Measurements from ENCODE around the gene GRM8. TPM values are rescaled to one million over a fixed set of nuclear protein-coding genes. Genes with fewer than 3 reads are reported as not detected.

GRM8 gene
- total and polyA plus RNA-seq, 9 of the 15 experiments (the other 6 are each of a cell fraction or from before 2014, with no cell fraction given): 0.13 TPM; not detected in 7

DNA sequence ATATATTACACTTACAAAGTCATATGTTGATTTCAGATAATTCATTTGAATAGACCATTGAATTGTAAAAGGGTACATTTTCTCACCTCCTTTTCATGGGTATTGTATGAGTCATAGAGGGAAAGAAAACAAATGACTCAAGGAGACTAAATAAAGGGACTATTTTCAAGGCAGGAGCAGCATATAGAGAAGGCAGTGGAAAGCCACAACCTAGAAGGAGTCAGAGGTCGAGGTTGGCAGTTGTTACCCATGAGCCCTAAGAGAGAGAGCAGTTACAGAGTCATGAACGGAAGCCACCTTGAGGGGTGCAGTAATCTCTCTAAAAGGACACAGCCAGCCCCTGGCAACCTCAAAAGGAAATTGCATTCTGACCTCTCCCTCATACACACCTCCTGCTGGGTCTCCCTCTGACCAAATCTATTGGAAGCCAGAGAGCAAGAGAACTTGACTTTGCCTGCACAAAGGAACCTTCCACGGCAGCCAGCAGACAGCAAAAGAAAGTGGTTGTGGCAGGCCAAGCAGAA is 137.9 kb downstream of the GRM8 start (continued):
- TF ChIP-seq ZKSCAN3 (CRISPR knock-in tag; IDR thresholded peaks at IDR 0.05) (no peak), POU5F1 (IDR thresholded peaks at IDR 0.05; ENCODE audit: borderline replicate concordance, low read depth, low read length, partially characterized antibody) (no peak), CXXC5 (CRISPR knock-in tag; IDR thresholded peaks at IDR 0.05) (no peak), ZNF23 (CRISPR knock-in tag; IDR thresholded peaks at IDR 0.05) (no peak), KLF6 (CRISPR knock-in tag; IDR thresholded peaks at IDR 0.05; ENCODE audit: borderline replicate concordance) (no peak), SRSF3 (IDR thresholded peaks at IDR 0.05; ENCODE audit: insufficient read depth, low read length) (no peak), MCM7 (IDR thresholded peaks at IDR 0.05) (no peak), EP400 (IDR thresholded peaks at IDR 0.05) (no peak)
- TF ChIP-seq, protein P1, sequence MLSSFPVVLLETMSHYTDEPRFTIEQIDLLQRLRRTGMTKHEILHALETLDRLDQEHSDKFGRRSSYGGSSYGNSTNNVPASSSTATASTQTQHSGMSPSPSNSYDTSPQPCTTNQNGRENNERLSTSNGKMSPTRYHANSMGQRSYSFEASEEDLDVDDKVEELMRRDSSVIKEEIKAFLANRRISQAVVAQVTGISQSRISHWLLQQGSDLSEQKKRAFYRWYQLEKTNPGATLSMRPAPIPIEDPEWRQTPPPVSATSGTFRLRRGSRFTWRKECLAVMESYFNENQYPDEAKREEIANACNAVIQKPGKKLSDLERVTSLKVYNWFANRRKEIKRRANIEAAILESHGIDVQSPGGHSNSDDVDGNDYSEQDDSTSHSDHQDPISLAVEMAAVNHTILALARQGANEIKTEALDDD (IDR thresholded peaks at IDR 0.05): no peak

DNA sequence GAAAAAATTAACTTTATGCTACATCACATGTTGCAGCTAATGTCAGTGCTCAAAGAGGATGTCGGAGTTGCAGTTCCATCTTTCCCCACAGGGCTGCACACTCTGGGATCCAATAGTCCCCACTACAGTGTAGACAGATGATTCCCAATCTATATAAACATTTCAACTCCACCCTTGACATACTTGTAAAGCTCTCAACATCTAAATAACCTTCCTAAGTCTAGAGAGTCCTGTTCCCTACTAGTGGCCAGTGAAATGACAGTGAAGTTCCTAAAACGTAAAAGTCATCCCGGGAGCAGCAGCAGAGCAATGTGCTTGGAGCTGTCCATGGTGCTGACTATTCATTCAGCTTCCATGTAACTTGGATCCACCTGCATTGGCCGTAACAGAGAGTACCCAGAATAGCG is 145.1 kb downstream of the GRM8 start:
- DNase-seq (ENCODE audit: extremely low read depth in 1 of 4, low spot score in 3 of 4) (peak; percentile 59 to 81 (median 66)), ATAC-seq (peak; percentile 93), FAIRE-seq (peak; percentile 76)
- no TSS peak for BruUV-seq (replicated peaks)
- no peak overlapping the region for H3K4me2 ChIP-seq (ENCODE audit: insufficient read depth, low read length)
- ChIA-PET CTCF (ENCODE audit: low intra/inter-chr PET ratio) (no interaction called here), POLR2A (no interaction called here)
- H3K79me2 ChIP-seq (ENCODE audit: control insufficient read depth, insufficient read depth, low read length): no peaks in the 10 kb centered on the region
- H3K9me1 ChIP-seq (ENCODE audit: control insufficient read depth, insufficient read depth, low read length): no peaks in the 10 kb centered on the region
- H3K4me1 ChIP-seq (replicated peaks in 1 of 2; ENCODE audit: control insufficient read depth in 2 of 2, insufficient read depth in 2 of 2, low read length in 2 of 2): no peaks in the 10 kb centered on the region
- no peak overlapping the region for H2AFZ ChIP-seq (ENCODE audit: low read depth, low read length)
- intact Hi-C loops (cut with micrococcal nuclease) (loop anchor here (1.0 kb wide), 2 partner anchors 147 to 407 kb away; no protein-coding TSS in a partner anchor), in situ Hi-C loops (cut with MboI) (no loop called here)
- WGBS (ENCODE audit: insufficient coverage, low coverage, missing lambda C conversion rate): 2% methylated on average over 5 of the region's 5 CpGs
- no peak overlapping the region for H3K4me3 ChIP-seq
- H3K27me3 ChIP-seq (ENCODE audit: control insufficient read depth in 2 of 2, insufficient read depth in 2 of 2, low read length in 2 of 2): no peaks in the 10 kb centered on the region
- no peak overlapping the region for H3K9ac ChIP-seq (ENCODE audit: insufficient read depth in 1 of 2, low read depth in 2 of 2, low read length in 2 of 2)
- H3K9me3 ChIP-seq (replicated peaks; ENCODE audit: control insufficient read depth, insufficient read depth, low read depth, low read length): no peaks in the 10 kb centered on the region
- H3K36me3 ChIP-seq (ENCODE audit: control insufficient read depth, insufficient read depth, low read length): no peaks in the 10 kb centered on the region
- no peaks in the 10 kb centered on the region for H4K20me1 ChIP-seq (replicated peaks; ENCODE audit: control insufficient read depth, insufficient read depth, low read length)
- H3K27ac ChIP-seq (ENCODE audit: extremely low read depth, low read depth, low read length): no peak overlapping the region
- TF ChIP-seq SREBF1 (IDR thresholded peaks at IDR 0.05; ENCODE audit: borderline replicate concordance, low read depth, low read length): no peak
- no peak for TF ChIP-seq POLR2AphosphoS5 (IDR thresholded peaks at IDR 0.05; ENCODE audit: control insufficient read depth, insufficient read depth, low read depth, low read length)
- peak; percentile 62 to 86; a peak in 3 of 4 replicates for TF ChIP-seq TEAD1 (CRISPR knock-in tag; IDR thresholded peaks at IDR 0.05)
- no peak for TF ChIP-seq BACH1 (tag; IDR thresholded peaks at IDR 0.05)
- TF ChIP-seq NFE2 (IDR thresholded peaks at IDR 0.05; ENCODE audit: low read depth): 0 out of 2 replicates have a peak, but pooled peaks have one; percentile 20
- TF ChIP-seq GMEB1 (CRISPR knock-in tag; IDR thresholded peaks at IDR 0.05): no peak
- no peak; a peak in 1 of 4 replicates for TF ChIP-seq SIN3A (IDR thresholded peaks at IDR 0.05; ENCODE audit: borderline replicate concordance in 2 of 2, control insufficient read depth in 1 of 2, low read depth in 2 of 2, low read length in 2 of 2)
- no peak; the same call in 1 of the 2 replicates for TF ChIP-seq FOXP1 (CRISPR knock-in tag; IDR thresholded peaks at IDR 0.05)
- TF ChIP-seq, protein P2, sequence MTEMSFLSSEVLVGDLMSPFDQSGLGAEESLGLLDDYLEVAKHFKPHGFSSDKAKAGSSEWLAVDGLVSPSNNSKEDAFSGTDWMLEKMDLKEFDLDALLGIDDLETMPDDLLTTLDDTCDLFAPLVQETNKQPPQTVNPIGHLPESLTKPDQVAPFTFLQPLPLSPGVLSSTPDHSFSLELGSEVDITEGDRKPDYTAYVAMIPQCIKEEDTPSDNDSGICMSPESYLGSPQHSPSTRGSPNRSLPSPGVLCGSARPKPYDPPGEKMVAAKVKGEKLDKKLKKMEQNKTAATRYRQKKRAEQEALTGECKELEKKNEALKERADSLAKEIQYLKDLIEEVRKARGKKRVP (CRISPR knock-in tag; IDR thresholded peaks at IDR 0.05): no peak

All from K562 (cell line).